NT2/D1 (cell line): ENCODE results near the gene TRAF2.

Experiments used
- YY1 ChIP-seq: IDR thresholded peaks from 2 replicates; pipeline ENCODE4 v1.6.1; 2011; ENCODE audit not compliant: insufficient read length, insufficient read depth
- ZNF274 ChIP-seq: IDR thresholded peaks from 2 replicates; pipeline ENCODE4 v1.6.1; 2011; ENCODE audit warnings: mild to moderate bottlenecking, low read depth, low read length

- TF ChIP-seq YY1, result no peak
- TF ChIP-seq ZNF274, result no peak
Measured at GRCh38 chr9:136910901-136911245, 24.6 kb downstream of the TRAF2 start.
